Measurements from ENCODE around the gene NAA35.
"Not testable (repeated sequence)": the region's sequence is repeated elsewhere in the genome, so short reads cannot be mapped to it uniquely, and the experiment has no call there.

Gene NAA35

DNA sequence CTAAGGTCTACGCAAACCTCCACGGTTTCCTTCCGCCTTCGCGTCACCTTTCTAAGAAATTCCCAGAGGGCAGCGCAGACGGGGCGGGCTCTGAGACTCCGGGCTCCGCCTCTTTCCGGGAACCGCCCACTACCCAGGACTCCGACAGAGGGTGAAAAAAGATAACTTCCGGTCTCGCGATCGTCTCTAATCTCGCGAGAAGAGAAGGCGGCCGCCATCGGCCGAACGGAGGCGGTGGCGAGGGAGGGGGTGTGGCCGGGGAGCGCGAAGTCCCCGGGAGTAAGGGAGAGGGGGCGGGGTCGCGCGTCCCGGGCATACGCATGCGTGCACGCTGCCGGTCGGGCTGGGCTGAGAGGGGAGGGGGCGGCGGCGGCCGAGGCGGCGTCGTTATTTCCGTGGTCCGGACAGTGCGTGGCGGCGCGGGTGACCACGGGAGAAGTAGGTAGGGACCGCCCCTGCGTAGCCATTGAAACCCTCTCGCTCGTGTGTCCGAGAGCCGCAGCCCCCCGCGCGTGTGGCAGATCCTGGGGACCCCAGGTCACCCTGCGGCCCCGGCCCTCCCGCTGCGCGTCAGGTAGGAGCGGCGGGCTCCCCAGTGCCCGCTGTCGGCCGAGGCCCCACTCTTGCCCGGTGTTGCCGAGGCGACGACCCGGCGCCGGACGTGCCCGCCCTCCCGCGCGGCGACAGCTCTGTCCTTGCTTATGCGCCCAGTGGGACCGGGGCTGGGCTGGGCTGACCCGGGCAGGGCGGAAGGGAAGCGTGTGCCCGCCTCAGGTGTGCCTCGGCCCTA is at the start of gene NAA35:
Gene NAA35, plus strand, starts transcription at position 315 of the 790 bp plus-strand sequence. CDS start 1,014 bp downstream, outside the sequence.
- DNase-seq, result peak; percentile 97

DNA sequence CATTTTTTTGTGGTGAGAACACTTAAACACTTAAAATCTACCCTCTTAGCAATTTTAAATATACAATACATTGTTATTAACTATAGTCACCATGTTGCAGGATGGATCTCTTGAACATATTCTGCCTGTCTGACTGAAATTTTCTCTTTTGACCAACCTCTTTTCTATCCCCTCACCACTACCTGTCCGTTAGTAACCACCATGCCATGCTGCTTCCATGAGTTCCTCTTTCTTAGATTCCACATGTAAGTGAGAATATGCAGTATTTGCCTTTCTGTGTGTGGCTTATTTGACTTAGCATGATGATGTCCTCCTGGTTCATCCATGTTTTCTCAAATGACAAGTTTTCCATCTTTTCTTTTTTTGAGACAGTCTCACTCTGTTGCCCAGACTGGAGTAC is 48.5 kb upstream of the NAA35 start:
- DNase-seq, result no peak

DNA sequence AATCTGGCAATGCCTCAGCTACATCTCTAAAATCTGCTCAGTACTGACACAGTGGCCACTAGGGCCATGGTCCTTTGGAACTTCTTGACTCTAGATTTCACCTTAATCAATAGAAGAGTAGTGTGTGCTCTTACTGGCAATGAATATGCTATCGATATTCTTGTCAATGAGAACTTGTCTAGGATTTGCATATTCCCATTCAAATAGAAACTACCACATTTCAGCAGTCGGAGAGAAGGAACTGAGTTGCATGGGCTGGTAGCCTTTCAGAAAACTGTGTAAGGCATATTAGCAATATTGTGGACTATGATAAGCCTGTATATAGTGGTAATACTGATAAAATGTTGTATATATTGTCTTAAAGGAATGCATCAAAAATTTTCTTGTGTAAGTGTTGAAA is 45.3 kb upstream of the NAA35 start:
- DNase-seq, result no peak

DNA sequence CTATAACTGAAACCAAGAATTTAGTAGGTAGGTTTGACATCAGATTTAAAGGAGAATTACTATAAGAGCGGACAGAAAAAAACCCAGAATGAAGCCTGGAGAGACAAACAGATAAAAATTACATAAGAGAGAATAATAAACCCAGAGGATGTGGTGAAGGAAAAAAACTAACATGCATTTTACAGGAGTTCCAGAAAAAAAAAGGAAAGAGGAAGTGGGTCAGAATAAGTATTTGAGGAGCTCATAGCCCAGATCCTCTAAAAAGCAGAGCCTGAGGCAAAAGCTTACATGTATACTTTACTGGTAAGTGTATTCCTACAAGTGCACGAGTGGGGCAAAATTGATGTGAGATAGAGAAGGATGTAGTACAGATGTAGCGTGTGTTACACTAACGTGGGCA is 43.1 kb upstream of the NAA35 start:
- peak; percentile 48 for DNase-seq

DNA sequence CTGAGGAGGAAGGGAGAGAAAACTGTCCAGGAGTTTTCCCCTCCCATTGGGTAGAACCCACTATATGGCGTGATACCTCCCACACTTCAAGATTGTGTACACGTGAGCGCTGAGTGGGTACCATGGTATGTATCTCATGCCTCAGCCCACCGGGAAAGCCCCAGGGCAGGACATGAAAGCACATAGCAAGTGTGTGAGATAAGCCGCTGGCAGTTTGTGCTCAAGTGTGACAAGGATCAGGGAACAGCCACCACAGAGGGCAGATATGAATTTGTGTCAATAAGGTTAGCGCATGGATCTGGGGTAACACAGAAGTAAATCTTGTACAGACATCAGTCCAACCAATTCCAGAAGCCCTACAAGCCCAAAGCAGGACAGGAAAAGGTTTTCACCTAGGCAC is 42.6 kb upstream of the NAA35 start:
- no peak for DNase-seq

DNA sequence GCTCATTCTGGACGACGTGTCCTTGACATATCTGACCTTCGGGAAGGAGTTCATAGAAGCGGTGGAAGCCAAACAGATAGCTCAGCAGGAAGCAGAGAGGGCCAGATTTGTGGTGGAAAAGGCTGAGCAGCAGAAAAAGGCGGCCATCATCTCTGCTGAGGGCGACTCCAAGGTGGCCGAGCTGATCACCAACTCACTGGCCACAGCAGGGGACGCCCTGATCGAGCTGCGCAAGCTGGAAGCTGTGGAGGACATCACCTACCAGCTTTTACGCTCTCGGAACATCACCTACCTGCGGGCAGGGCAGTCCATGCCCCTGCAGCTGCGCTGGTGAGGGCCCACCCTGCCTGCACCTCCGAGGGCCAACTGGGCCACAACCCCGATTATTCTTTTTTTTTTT is 41.6 kb upstream of the NAA35 start:
- DNase-seq, result no peak

DNA sequence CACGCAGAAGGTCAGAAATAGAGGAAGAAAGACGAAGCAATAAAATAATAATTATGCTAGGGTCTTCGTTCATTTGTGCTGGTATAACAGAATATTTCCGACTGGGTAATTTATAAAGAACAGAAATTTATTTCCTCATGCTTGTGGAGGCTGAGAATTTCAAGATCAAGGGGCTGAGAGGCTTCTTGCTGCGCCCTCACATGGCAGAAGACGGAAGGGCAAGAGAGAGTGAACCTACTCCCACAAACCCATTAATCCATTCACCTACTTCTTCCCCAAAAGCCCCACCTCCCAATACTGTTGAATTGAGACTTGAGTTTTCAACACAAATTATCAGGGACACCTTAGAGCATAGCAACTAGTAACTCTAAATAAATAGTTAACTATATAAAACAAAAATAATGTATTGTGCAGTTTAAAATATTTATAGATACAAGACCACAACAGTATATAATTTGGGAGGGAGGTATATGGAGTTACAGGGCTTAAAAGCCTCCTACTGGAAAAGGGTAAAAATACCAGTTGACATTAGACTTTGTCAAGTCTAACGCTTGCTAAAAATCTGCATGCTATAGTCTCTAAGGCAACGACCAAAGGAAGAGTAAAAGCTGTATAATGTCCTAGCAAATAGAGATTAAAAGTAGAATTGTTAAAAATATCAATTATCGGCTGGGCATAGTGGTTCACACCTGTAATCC is 40.3 kb upstream of the NAA35 start:
- peak; percentile 15 for DNase-seq

DNA sequence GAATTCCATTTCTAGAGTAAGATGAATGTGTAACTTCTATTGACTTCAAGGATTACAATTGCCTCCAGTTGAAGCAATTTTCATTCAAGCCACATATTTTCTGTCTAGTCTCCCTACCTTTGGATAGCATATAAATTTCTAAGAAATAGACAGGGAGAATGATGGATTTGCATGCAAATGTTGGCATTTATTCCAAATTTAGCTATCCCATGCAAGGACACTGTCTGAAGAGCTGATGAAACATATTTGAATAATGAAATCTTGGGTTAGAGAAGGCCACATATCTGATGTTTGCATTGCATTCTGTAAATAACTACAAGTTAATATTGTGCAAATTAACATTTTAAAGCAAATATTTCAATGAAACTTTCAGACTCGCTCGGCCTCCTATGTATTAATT is 36.0 kb upstream of the NAA35 start:
- no peak for DNase-seq

DNA sequence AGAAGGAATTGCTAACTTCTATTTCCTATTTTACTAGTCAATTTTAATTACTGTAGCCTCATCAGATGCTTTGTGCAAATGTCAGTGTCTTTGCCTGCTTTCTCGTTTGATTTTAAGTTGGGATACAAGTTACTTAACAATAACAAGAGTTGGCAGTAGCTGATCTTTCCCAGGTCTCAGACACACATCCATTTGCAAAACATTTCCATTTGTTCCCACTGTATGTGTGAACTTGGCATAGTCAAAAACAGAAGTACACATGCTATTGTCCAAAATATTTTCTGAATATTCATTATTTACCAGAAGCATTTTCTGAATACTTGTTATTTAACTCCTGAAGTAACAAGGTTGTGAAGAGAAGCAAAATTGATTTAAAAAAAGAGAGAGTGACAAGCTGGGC is 35.0 kb upstream of the NAA35 start:
- DNase-seq, result no peak

DNA sequence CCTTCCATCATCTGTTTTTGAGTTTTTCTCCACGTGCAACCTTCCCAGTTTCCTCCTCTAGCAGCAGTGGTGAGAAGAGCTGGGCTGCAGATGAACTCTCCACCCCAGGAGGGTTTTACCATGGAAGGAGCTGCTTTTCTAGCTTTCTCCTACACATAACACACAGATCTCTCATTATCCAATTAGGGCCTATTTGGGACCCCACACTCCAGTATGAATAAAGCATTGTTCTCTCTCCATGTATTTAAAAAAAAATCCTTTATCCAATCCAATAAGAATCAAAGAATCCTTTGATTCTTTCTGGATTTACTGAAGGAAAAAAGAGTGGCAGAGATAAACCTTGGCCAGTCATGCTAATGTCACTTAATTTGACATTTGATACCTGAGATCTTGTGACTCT is 31.6 kb upstream of the NAA35 start:
- no peak for DNase-seq

DNA sequence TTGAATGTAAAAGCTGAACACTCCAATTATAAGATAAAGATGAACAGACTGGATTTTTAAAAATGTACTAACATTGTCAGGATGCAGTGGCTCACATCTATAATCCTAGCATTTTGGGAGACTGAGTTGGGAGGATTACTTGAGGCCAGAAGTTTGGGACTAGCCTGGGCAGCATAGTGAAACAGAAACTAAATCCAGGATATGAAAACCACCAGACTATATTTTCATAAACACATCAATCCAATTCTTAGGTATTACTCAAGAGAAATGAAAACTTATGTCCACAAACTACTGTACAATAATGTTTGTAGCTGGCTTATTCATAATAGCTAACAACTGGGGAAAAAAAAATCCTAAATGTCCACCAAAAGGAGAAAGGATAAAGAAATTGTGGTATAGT is 26.8 kb upstream of the NAA35 start:
- DNase-seq, result no peak

DNA sequence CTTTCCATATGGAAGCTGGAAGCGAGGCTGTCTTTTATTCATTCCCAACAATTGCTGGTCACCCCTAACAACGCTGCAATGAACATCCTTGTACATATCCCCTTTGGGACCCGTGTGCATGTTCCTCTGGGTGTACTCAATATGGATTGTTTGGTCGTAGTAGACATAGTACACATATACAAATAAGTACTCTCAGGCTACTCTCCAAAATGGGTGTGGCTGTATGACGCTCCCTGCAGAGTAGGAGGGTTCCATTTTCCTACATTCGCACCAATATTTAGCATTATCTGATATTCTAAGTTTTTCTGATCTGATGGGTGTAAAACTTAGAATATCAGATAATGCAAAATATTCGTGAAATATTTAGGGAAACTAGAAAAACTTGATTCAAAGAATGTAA is 23.2 kb upstream of the NAA35 start:
- DNase-seq, result no peak

DNA sequence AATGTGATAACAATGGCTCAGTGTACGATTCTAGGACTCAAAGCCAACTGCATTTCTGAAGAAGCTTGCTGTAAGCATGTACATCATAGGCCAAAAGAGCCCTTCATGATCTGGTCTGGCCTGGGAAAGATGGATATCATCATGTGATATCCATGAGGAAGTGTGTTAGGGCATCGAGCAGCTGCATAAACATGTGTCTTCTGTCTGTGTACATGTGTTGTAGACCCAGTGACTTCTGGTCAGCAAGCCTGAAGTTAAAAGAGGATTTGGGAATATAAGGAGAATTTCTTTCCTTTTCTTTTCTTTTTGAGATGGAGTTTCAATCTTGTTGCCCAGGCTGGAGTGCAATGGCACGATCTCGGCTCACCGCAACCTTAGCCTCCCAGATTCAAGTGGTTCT is 15.5 kb upstream of the NAA35 start:
- DNase-seq, result no peak

DNA sequence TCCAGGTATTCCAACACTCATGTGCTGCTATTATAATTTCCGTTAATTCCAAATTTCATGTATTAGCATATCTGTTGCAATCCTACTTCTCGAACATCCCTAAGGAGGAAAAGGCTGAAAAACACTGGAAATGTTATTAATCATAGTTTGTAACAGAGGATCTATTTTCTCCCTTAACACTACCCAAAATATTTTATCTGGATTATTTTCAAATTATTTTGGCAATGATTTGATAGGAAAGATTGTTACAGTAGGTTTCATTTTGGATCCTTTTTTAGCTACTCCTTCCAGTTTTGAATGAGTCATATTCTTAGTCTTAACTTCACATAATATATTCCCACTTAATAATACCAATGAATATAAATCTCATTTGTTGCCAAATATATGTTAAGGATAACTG is 13.9 kb upstream of the NAA35 start:
- DNase-seq, result no peak

DNA sequence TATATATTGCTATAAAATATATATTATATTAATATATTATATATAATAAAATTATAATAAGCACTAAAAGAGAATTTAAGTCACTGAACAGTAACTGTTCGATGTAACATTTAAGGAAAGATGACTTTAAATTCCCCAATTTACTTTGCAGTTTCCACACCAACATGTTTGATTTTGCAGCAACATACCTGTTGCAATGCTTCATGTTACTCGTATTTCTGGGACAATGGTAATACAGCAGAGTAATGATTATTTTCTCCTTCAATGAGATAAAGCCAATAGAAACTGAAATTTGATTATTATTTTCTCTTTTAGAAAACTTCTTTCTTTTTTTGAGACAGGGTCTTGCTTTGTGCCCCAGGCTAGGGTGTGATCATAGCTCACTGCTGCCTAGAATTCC is 9.5 kb upstream of the NAA35 start:
- DNase-seq, result no peak

DNA sequence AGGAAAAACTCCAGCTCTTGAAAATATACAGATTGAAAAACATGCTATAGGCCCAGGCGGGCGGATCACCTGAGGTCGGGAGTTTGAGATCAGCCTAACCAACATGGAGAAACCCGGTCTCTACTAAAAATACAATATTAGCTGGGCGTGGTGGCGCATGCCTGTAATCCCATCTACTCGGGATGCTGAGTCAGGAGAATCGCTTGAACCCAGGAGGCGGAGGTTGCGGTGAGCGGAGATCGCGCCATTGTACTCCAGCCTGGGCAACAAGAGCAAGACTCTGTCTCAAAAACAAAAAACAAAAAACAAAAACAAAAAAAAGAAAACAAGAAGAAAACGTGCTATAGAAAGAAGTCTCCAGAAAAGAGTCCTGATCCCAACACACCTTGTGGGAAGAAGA is 5.0 kb upstream of the NAA35 start:
- DNase-seq, result not testable (repeated sequence)

DNA sequence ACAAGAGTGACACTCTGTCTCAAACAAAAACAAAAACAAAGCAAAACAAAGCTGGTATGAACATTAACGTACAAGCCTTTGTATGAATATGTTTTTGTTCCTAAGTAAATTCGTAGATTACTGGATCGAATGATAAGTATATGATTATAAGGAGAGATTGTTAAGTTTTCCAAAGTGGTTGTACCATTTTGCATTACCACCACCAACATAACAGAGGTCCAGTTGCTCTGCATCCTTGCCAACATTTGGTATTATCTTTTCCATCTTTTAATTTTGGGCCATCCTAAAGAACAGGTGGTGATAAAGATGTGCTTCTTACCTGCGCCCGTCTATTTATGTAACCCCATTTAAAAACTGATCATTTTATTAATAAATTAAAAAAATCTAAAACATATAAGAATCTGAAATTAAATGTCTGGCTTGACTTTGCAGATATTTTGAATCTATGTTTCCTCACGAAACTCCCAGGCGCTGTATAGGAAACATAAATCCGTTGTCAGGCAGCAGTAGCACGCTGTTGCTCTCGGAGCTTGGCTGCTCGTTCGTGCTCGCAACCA is 593 bp upstream of the NAA35 start:
- no peak for DNase-seq

DNA sequence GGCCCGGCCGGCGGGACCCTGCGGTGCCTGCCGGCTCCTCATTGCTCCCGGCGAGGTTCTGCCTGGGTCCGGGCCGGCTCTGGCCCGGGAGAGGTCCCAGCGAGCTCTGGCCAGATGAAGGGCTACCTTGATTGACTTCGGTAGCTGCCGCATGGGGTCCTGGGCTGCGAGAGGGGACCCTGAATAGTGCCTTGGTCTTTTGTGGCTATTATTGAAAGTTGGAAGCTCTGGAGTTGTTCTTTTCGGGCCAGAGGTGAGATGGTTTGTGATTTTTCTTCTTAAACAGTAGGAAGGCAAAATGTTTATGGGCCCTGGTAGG is 635 bp downstream of the NAA35 start:
- no peak for DNase-seq

DNA sequence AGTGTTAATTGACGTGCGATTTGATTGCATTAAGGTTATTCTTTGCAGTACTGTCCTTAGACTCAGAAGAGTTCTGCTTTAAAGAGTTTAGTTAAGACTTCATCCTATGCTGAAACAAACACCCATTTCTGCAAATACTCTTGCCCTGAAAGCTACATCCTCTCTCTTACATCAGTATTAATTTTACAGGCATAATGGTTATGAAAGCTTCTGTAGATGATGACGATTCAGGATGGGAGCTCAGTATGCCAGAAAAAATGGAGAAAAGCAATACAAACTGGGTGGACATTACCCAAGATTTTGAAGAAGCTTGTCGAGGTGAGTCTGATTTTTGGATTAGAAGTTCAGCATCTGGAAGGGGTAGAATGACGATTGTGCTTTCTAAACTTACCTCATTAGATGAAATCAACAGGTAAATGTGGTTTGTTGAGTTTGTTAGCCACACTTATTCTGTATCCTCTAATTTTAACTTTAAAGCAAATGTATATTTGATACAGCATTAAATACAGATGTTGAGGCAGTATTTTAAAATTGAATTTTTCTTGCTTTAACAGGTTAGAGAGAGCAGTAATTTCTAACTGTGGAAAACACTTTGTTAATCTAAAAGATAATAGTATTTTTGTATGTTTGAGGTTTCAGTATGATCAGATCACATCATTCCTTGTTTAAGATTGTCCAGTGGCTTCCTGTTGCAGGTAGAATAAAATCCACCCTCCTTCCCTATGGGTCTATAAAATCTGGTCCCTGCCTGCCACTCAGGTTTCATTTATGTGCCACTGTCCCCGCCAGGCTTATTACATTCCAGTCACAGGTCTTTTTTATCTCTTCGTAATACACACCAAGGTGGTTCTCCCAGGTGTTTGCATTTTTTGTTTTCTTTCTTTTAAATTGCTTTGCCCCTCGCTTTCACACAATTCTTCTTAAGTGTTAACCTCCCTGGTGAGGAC is 1.3 kb downstream of the NAA35 start:
- DNase-seq, result no peak

DNA sequence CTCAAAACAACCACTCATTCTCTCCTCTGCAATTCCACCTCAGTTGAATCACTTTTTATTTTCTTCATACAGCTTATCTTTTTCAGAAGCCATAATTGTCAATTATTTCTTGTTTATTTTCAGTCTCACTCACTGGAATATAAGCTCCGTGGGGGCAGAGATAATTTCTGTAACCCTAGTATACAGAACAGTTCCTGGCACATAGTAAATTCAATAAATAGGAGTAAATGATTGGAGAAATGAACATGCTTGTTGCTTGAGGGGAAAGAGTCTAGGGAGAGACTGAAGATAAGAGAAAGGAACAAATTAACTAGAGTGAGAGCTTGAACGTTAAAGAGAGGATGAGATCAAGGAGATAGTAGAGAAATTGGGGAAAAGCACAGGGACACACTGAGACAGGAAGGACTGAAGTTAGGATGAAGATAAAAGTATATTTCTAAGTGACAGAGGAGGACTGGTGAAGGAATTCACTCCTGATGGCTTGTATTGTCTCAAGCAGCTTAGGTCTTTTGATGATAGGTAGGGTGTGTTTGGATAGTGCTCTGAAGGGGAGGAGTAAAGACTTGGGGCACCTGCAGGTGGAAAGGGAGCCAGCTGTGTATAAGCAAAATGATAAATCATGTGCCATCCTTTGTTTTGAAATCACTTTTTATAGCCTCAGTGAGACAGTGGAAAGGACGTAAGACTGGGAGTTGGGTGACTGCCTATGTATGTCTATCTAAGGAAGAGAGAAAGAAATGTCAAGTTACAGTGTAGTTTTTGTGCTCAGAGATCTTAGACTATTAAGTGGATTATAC is 2.2 kb downstream of the NAA35 start:
- DNase-seq, result no peak

DNA sequence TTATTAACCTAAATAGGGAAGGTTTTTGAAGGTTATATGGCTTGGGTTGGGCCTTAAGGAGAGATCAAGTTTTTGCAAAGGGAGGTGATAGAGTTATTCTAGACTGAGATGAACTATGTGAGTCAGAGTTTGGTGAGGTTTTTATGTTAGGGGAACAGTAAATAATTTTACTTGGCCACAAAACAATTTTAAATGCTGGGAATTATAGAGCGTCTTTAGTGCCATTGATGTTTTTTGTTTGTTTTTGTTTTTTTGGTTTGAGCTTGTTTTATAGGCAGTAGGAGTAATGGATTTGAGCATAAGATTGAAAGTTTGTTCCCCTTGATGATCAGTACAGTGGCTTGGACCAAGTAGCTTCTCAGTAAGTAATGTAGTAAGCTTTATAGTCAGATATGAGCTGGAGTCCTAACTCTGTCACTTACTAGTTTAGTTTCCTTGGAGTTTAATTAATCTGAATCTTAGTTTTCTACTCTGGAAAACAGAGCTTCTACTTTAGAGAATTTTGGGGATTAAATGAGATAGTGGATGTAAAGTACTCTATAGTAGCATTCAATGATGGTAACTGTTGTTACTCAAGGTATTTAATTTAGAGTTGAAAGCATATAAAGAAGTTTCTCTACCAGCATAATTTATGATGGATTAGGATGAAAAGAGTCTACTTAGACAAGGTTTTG is 2.9 kb downstream of the NAA35 start:
- no peak for DNase-seq

DNA sequence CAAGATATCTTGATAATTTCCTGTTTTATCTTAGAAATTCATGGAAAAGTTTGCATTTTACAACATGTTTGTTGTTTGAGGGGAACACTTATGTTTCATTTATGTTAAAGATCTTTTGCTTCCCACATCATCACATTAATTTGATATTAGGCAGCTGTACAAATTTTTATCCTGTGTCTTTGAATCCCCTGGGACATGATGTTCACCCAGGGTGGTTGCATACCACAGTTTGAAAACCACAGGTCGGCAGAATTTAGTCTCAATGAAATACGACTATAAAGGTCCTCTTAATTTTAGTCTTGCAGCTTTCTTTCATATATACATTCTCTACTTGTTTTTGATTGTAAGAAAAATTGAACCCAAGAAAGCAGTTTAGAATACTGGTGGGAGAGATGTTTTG is 3.7 kb downstream of the NAA35 start:
- DNase-seq, result no peak
